ENCODE results near the gene SDK2. TPM values are rescaled to one million over a fixed set of nuclear protein-coding genes. Genes with fewer than 3 reads are reported as not detected.

SDK2 gene
- total and polyA plus RNA-seq, 2 of the 8 experiments (the other 6 are each of a cell fraction or from before 2014, with no cell fraction given), result 3.9 to 4.1 TPM

DNA sequence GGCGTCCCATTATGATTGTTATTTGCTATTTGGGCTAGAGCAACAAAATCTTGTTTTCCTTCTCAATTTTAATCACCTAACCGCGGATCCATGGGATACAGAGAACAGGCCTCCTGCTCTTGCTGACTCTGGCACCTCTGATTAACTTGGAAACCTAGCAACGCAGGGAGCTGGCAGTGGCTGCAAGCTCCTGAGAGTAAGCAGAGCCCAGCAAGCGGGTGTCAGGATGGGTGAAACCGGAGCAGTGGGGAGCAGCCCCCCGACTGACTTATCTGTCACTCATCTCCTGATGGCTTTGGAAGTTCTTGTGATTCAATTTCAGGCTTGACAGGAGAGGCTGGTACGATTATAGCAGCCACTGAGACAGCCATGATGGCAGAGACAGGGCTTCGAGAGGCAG, 286.9 kb downstream of the SDK2 start (continued):
- TF ChIP-seq RFX5 (IDR thresholded peaks at IDR 0.05; ENCODE audit: borderline replicate concordance, low read depth, low read length) (no peak), RBBP5 (IDR thresholded peaks at IDR 0.05; ENCODE audit: borderline replicate concordance, low read depth, low read length) (no peak), EP300 (IDR thresholded peaks at IDR 0.05; ENCODE audit: borderline replicate concordance in 1 of 2, low read depth in 2 of 2, low read length in 2 of 2) (no peak)
